Stimulated activated CD8-positive, alpha-beta memory T cell treated with anti-CD3 and anti-CD28 coated beads, Interleukin-4, amount 100 ng/mL, for 24 hours (primary cell): ENCODE results near the gene UPK2.
"Not testable (repeated sequence)": the region's sequence is repeated elsewhere in the genome, so short reads cannot be mapped to it uniquely, and the experiment has no call there.

Source experiments
- DNase-seq: peaks from one replicate; pipeline ENCODE4 v3.0.0-alpha.2; 2020; ENCODE audit warnings: low read depth

Gene UPK2

DNA sequence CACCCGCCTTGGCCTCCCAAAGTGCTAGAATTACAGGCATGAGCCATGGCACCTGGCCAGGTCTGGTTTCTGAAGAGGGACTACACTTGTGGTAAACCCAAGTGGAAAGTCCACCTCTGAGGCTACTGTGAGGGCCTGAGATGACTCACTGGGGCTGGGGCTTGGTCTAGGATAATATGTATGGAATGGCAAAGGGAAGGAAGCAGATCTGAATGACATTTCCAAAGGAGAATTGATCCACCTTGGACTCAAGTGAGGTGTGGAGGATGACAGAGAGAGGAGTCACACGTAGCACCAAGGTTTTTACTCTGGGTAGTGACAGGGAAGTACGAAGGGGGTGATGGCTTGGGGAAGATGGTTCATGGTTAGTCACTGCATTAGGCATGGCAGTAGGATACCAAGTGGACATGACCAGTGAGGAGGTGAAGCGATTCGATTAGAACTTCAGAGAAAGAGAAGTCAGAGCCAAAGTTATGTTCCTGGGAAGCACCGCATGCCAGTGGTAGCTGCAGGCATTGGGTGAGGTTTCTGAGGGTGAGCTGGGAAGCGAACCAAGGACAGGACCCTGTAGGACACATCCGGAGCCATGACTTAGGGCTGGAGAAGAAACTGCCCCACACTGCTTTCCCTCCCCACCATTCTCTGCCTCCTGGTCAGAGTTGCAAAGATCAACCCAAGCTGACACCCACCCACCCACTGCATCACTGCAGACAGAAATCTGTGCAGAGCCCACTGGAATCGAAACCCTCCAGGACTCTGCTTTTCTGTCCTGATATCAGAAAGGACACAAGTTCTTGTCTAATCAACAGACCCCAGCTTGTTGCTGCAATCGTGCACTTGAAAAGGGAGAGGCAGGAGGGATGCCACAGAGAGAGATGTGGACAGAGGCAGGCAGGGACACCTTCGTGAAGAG lies 17.4 kb upstream of the UPK2 start:
- DNase-seq: no peak

DNA sequence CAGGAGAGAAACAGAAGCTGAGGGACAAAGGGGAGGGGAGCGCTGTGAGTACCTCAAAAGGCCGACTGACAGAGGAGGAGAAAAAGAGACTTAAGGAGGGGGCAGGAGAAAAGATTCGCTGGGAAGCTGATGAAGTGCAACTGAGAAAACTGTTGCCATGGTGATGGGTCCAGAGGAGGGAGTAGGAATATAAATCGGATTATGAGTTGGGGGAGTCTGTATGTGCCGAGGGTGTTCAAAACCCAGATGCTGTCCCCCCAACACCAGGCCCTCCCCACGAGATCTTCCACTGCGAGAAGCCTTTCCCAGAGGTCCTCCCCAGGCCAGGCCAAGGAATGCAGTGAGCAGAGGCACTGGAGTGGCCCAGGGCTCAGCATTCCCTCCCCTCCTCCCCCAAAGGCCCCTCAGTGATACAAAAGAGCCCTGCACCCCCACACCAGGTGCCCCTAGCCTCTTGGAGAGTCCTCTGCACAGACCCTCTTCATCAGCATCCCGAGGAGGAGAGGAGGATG lies 16.6 kb upstream of the UPK2 start:
- DNase-seq: no peak

DNA sequence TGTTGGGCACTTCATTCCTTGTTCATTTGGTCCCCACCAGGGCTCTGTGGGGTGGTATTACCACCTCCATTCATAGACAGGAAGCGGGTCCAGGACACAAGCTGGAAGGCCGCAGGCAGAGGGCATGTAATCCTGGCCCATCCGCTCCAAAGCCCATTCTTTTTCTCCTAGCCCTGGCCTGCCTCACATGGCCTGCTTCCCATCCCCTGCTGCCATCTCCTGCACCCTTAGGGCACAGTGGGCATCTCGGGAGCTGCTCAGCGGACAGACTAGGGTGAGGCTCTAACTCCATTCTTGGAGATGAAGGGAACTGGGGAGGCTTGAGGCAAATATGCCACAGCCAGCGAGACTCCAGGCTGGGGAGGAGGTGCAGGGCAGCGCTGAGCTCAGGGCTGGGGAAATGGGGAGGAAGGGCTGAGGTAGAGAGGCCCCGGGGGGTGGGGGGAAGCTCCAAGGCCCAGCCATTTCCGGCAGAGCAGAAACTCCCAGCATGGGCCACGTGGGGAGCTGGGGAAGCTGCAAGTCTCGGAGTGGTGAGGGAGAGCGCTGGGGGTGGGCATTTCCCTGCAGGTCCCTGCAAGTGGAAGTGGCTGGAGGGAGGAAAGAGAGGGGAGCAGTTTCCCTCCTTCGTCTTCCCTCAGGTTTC lies 16.0 kb upstream of the UPK2 start:
- DNase-seq: no peak

DNA sequence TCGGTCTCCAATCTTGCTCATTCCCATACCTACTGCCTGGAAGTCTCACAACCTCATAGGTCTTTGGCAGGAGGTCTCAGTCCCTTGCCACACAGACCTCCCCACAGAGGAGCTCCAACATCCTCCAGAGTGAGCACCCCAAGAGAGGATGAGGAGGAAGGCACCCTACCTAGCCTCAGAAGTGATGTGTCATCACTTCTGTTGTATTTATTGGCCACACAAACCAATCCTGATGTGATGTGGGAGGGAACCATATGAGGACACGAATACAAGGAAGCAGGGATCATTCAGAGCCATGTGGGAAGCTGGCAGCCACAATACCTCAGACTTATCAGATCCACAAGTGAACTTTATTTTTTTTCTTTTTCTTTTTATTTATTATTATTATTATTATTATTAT lies 9.0 kb upstream of the UPK2 start:
- DNase-seq: no peak

DNA sequence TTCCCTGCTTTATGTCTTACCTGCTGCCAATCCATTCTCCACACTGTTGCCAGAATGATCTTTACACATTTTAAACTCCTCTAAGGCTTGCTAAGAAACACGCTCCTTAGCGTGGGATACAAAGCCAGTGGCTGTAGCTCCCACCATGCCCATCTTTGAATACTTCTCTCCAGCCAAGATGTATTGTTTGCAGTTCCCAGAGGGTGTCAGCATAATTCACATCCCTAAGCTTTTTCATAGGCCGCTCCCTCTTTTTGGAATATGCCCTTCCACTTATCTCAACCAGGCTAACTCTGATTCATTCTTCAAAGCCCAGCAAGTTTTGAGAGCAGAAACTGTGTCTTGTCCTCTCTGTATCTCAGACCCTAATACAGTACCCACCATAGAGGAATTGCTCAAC lies 8.1 kb upstream of the UPK2 start:
- DNase-seq: no peak

DNA sequence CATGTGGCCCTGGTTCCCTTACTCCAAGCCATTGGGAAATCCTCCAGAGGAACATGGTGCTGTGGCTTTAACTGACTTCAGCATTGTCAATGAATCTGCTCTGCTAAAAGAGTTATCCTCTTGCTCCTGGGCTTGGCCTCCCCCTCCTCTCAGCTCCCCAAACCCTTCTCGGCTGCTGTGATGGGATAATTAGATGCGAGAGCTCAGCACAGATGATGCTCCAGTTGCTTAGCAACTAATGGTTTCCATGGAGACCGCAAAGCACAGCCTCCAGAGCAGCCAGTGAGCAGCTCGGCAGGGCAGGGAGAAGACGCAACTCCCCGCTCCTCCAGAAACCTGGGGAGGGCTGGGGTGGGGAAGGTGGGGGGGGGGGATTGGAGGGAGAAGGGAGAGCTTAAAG lies 2.8 kb upstream of the UPK2 start:
- DNase-seq: no peak

DNA sequence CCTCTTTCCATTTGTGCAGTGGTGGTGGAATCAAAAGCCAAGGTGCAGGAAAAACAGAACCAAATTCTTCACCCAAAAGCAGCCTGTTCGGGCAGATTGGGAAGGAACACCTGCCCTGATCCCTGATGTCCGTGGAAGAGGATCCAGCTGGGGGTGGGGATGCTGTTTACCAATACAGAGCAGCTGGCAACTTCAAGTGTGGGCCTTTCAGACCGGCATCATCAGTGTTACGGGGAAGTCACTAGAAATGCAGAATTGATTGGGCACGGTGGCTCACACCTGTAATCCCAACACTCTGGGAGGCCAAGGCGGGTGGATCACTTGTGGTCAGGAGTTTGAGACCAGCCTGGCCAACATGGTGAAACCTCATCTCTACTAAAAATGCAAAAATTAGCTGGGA lies 2.1 kb upstream of the UPK2 start:
- DNase-seq: not testable (repeated sequence)

DNA sequence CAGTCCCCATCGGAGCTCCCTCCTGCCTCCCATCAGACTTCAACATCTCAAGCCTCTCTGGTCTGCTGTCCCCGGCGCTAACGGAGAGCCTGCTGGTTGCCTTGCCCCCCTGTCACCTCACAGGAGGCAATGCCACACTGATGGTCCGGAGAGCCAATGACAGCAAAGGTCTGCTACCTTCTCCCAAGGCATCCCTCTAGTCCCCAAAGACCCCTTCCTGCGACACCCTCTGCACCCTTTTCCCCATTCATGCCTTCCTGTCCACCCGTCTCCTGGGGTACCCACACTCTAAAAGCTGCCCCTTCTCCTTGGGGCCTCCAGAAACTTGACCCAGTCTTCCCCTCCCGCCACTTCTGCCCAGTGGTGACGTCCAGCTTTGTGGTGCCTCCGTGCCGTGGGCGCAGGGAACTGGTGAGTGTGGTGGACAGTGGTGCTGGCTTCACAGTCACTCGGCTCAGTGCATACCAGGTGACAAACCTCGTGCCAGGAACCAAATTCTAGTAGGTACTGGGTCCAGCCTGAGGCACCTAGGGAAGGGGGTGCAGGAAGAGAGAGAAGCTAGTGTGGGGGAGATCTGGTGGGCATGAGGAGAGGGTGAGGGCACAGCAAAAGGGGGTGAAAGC lies 860 bp downstream of the UPK2 start:
- DNase-seq: no peak

DNA sequence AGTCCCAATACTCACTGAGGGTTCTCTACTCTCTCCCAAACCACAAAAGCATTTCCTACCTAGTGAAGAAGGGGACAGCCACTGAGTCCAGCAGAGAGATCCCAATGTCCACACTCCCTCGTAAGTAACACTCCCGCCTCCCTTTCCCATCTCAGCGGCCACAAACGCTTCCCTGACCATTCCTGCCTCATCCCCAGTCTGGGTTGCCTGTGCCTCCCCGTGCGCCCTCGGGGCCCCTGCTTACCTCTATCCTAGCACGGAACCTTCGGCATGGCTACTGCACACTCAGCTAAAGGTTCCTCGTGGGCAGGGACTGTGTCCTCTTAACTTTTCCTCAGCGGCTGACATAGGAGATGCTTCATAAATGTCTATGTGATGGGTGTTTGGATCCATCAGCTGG lies 1.5 kb downstream of the UPK2 start:
- no peak for DNase-seq

DNA sequence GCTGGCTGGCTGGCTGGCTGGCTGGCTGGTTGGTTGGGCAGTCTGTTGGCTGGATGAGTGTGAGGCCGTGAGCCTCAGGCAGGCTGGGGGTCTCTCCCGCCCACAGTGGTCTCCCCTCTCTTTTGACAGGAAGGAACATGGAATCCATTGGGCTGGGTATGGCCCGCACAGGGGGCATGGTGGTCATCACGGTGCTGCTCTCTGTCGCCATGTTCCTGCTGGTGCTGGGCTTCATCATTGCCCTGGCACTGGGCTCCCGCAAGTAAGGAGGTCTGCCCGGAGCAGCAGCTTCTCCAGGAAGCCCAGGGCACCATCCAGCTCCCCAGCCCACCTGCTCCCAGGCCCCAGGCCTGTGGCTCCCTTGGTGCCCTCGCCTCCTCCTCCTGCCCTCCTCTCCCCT lies 1.9 kb downstream of the UPK2 start:
- DNase-seq: no peak

DNA sequence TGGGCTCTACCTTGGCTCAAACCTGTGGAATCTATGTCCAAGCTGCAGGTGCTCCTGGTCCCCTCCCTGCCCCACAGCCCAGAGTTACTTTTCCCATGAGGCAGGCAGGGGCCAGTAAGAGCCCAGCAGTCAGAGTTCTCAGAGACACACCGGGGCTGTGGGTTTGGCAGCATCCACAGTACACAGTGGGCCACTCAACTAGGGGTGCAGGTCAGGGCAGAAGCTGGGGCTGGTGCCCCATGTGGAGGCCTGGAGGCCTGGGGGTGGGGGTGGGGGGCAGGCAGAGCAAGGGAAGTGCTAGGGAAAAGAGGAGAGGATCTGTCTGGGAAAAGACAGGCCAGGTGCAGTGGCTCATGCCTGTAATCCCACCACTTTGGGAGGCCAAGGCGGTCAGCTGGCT lies 2.5 kb downstream of the UPK2 start:
- no peak for DNase-seq

DNA sequence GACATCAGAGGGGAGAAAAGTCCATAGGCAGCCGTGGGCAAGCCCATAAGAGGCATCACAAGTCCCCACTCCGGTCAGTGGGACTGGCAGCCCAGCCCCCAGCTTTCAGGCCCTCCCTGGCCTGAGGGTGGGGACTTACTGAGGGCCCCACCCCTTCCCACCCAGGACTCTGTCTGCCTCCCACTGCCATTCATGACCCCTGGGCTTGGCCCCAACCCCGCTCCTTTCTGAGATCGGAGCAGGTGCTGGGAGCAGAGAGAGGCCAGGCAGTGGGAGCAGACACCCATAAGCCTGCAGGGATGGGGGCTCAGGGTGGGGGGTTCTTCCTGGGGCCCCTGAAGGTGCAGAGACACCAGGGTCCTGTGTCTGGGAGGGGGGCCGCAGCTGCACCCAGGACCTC lies 5.1 kb downstream of the UPK2 start:
- DNase-seq: no peak

DNA sequence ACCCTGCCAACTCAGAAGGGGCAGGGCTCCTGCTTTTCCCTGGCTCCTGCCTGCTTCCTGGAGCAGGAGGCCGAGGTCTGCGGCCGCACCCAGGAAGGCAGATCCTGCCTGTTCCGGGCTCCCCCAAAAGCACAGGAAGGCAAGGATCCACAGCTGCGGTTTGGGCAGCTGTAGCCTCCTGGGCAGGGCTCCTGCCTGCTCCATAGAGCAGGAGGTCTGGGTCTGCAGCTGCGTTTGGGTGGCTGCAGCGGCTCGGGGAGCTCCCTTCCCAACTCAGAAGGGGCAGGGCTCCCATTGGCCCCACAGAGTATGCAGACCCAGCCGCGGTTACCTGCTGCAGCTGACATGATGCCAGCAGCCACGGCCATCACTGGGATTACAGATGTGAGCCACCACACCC lies 5.5 kb downstream of the UPK2 start:
- no peak for DNase-seq

DNA sequence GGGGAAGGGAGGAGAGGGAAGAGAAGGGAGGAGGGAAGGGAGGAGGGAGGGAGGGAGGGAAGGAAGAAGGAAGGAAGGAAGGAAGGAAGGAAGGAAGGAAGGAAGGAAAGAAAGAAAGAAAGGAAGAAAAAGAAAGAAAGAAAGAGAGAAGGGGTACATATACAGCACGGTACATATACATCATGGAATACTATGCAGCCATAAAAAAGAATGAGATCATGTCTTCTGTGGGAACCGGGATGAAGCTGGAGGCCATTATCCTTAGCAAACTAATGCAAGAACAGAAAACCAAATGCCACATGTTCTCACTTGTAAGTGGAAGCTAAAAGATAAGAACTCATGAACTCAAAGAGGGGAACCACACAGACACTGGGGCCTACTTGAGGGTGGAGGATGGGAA lies 13.4 kb downstream of the UPK2 start:
- not testable (repeated sequence) for DNase-seq

DNA sequence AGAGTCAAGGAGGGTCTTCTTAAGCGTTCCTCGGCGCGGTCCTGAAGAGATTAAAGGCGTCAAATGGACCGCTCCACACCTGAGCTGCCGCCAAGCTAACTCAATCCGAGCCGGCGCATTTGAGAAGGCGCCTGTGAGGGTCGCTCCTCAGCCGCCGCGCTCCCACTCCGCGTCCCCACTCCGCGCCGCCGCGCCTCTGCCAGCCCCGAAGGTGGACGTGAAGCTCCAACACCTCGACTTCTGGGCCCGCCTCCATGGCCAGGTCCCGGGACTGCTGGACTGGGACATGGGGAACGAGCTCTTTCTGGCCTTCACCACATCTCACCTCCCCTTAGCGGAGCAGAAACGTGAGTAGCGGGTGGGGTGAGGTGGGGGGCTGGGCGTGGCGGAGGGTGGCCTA lies 15.5 kb downstream of the UPK2 start, which contains the start of gene FOXR1:
TSS of gene FOXR1 (plus strand) at position 116 of the 400 bp plus-strand sequence. CDS start at position 287, 171 bp downstream.
- DNase-seq: no peak

DNA sequence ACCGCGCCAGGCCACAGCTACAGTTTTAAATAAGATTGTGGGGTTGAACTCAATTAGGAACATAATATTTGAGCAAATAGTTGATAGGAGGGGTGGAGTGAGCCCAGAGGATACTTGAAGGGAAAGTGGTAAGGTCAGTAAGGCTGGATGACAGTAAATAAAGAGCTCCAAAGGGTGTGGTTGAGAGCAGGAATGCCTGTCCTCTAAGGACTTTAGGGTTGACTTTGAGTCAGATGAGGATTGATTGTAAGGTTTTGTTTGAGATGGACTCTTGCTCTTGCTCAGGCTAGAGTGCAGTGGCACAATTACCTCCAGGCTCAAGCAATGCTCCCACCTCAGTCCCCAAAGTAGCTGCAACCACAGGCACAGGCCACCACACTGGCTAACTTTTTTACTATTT lies 17.9 kb downstream of the UPK2 start:
- DNase-seq: no peak

DNA sequence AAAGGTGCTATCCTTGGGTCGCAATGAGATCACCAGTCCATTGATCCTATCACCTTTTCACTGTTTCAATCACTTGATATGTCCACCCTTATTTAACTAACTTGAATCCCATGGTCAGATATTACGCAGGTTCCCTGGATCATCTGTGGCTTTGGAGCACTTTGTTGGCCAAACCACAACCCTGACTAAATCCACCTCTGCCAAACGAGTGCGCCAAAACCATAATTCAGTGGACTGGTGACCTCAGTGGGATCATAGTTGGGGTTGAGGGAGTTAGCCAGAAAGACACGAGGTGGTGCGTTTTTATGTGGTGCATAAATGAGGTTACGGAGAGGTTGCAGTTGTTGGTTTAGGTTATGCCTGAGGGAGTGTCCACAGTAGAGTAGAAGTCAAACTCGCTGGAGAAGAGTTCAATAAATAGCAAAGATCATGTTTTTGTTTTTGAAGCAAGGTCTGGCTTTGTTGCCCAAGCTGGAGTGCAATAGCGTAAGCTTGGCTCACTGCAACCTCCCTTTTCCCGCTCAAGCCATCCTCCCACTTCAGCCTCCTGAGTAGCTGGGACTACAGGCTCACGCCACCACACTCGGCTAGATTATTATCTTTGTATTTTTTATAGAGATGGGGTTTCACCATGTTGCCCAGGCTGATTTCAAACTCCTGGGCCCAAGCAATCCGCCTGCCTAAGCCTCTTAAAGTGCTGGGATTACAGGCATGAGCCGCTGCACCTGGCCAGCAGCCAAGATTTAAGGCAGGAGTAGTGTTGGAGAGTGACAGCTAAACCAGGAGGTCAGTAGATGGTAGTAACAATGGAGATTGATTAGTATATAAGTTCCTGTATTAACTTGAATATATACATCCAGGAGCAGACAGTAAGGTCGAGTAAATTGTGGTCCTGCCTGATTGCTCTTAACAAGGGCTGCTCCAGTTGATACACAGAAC lies 19.9 kb downstream of the UPK2 start:
- no peak for DNase-seq

DNA sequence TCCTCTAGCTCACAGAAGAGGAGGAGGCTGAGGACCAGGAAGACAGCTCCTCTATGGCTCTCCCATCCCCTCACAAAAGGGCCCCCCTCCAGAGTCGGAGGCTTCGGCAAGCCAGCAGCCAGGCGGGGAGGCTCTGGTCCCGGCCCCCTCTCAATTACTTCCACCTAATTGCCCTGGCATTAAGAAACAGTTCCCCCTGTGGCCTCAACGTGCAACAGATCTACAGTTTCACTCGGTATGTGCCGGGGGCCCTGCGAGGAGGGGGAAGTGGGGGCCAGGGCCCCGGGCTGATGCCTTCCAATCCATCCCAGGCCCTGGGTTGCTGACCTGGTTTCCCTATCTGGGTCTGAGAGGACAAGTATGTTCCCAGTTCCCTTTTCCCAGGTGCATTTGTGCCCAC lies 23.3 kb downstream of the UPK2 start:
- DNase-seq: no peak

DNA sequence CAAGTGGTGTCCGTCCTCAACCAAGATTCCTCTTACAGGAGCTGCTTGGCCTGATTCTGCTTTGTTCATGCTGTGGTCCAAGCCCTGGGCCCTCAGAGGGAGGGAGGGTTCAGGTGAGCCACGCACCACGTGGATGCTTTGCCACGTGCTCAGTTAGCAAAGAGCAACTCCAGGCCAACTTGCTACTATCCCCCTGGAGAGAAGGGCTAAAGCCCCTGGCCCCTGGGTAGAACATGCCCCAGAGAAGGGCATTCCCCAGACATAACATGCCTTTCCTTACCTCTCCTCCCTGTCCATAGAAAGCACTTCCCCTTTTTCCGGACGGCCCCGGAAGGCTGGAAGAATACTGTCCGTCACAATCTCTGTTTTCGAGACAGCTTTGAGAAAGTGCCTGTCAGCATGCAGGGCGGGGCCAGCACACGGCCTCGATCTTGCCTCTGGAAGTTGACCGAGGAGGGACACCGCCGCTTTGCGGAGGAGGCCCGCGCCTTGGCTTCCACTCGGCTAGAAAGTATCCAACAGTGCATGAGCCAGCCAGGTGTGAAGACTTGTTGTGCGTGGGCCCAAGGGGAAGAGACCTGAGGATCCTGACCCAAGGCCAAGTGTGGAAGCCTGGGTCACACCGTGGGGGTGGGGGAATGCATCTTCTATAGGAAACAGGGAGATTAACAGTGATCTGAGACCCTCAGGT lies 24.2 kb downstream of the UPK2 start:
- DNase-seq: no peak

DNA sequence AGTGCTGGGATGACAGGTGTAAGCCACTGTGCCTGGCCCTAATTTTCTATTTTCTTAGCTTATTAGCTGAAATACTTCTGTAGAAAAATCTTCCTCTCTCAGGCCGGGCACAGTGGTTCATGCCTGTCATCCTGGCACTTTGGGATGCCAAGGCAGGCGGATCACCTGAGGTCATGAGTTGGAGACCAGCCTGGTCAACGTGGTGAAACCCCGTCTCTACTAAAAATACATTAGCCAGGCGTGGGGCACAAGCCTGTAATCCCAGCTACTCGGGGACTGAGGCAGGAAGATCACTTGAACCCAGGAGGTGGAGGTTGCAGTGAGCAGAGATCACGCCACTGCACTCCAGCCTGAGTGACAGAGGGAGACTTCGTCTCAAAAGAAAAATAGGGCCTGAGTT lies 28.2 kb downstream of the UPK2 start:
- not testable (repeated sequence) for DNase-seq

DNA sequence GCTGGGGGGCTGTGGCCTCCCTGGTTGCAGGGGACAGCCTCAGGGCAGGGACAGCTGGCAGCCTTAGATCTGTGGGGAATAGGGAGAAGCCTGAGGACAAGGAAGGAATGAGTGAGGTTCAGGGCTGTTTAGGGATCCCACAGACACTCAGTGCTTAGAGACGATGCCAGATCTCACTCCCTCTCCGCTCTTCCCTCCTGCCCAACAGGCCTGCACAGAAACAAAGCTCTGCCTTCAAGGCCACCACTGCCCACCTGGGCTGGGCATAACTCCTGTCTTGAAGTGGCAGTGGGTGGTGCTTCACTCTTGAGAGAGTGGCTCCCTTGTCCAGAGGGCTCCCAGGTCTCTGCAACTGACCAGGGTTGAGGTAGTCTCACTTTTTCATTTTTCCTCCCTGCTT lies 28.7 kb downstream of the UPK2 start:
- DNase-seq: no peak
